CD4-positive, alpha-beta T cell treated with Interleukin-21 for 1 hour (primary cell): Measurements from ENCODE around the gene TBX1.
"Not testable (repeated sequence)": the region's sequence is repeated elsewhere in the genome, so short reads cannot be mapped to it uniquely, and the experiment has no call there.

Experiments
- DNase-seq: peaks from one replicate; pipeline ENCODE4 v3.0.0-alpha.2; 2020

TBX1 gene

GRCh38 chr22:19785461-19786263, 25.1 kb downstream of the TBX1 start:
- DNase-seq = no peak

DNA sequence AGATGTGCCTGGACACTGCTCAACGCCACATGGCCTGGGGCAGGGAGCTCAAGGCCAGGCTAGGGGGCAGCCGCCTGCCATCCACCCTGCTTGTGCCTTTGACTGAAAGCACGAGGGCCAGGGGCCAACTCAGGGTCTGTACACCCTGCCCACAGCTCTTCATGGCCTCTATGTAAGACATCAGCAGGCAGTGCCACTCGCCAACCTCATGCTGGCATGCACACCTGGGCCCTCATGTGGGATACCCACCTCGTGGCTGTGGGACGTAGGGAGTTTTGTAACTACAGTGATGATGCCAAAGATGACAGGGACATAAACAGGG, 25.6 kb downstream of the TBX1 start:
- DNase-seq = no peak

DNA sequence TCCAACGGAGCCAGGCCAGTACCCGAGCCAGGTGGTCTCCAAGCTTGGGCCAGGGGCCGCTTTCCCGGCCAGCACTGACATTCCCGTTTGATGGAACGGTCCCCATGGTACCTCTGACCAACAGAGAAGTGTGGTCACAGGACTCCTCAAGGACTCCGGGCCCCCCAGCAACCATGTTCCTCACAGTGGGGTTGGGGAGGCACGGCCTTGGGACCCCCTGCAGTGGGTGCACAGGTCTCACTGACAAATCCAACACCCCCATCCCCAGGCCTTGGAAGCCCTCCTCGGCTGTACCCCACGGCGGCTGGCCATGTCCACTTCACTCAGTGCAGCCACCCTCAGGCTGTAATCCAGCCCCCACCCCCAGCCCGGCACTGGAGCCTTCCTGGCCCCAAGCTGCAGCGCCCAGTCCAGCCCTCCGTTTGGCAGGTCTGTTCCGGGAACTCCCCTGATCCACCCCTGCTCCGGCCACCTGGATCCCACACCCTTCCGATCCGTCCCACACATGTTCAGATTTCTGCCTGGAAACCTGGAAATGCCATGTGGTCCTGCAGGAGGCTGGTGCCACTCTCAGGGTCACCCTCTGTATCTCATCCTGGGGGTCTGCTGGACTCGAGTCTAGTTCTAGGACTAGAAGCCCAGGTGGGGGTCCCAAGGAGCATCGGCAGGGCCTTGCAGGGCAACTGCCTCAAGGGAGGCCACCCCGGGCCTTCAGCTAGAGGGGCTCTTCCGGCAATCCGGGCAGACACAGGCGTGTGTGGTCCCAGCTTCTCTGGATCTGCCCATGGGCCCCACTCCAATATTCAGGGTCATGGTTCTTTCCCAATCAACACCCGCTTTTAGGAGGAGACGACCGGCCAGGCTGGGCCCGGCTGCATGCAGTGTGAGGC, 26.6 kb downstream of the TBX1 start:
- DNase-seq = no peak

DNA sequence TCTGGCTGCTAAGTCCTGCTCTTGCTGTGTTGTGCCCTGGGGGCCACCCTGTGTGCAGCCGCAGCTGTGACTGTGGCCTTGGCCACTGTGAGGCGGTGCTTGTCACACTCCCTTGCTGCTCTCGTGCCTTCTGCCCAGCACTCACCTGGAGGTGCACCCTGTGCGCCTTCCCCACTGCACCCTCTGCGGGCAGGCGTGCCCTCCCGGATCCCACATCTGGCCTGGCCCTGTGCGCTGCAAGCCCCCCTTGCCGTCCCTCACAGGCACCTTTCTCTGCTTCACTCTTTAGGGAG, 27.2 kb downstream of the TBX1 start:
- no peak for DNase-seq

DNA sequence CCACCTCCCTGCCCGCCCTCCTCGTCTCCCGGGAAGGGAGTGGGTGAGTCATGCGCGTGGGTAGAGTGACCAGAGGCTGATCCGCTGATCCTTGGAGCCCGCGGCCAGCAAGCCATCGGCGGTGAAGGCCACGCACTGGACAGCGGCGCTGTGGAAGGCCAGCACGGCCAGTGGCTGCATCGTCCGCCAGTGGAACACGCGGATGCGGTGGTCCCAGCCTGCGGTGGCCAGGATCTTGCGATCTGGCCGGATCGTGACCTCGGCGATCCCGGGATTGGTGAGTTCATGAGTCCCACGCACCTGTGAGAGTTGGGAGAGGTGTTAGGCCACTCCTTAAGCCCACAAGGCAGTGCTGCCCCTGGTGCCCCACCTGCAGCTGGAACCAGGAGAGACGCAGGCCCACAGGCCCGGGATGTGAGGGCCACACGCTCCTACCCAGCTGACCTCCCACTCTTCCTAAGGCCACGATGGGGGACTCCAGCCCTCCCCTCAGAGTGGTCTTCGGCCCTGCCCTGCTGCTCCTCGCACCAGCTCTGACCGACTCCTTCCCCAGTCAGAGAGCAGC, 28.2 kb downstream of the TBX1 start:
- no peak for DNase-seq

GRCh38 chr22:19789406-19789805, 28.8 kb downstream of the TBX1 start:
- DNase-seq = no peak

GRCh38 chr22:19789828-19790227, 29.2 kb downstream of the TBX1 start:
- DNase-seq = no peak

- DNase-seq = no peak
Observed at GRCh38 chr22:19791243-19791642, 30.7 kb downstream of the TBX1 start.

DNA sequence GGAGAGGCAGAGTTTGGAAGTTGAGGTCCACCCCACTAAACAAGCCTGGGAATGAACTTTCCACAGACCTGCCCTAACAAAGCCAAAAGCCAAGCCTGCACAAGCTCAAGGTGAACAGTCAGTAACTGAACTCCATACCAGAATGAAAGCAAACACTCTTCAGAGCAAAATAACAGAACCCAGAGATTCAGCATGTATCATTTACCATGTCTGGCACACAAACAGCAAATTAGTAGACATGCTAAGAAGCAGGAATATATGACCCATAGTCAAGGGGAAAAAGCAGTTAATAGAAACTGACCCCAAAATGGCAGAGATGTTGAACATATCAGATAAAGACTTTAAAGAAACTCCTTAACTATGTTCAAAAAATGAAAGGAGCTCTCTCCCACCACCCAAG, 31.3 kb downstream of the TBX1 start:
- DNase-seq = no peak

- not testable (repeated sequence) for DNase-seq
Observed at GRCh38 chr22:19792383-19792896, 31.9 kb downstream of the TBX1 start.

GRCh38 chr22:19793161-19793560, 32.6 kb downstream of the TBX1 start:
- no peak for DNase-seq

DNA sequence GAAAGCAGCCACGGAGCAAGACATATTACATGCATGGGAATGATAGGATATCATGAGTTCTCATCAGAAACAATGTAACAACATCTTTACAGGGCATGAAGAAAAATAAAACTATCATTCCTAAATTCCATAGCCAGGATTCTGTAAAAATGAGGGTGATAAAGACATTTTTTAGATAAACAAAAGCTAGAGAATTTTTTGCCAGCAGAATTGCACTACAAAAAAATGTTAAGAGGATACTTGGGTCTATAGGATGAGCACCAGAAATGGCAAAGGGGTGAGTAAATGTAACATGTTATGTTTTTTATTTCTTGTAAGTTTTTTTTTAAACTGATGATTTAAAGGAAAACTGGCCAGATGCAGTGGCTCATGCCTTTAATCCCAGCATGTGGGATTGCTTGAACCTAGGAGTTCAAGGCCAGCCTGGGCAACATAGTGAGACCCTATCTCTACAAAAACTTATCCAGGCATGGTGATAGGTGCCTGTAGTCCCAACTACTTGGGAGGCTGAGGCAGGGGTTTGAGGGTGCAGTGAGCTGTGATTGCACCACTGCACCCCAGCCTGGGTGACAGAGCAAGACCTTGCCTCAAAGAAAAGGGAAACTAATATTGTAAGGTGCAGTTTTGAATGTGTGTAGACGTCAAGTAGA, 33.2 kb downstream of the TBX1 start:
- DNase-seq = no peak

DNA sequence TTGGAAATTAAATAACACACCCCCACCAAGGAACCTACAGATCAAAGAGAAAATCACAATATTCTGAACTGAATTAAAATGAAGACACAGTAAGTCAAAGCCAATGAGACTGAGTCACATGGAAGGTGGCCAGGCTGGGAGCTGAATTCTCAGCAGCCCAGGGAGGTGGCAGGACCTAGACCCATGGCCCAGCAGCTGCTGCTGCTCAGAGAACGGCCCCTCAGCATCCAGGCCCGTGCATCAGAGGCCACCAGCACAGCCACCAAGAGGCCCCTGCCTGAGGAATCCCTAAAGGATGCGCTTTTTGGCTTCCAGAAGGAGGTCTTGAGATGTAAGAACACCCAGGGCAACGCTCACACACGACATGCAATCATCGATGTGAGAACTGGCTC, 35.0 kb downstream of the TBX1 start:
- DNase-seq = no peak

DNA sequence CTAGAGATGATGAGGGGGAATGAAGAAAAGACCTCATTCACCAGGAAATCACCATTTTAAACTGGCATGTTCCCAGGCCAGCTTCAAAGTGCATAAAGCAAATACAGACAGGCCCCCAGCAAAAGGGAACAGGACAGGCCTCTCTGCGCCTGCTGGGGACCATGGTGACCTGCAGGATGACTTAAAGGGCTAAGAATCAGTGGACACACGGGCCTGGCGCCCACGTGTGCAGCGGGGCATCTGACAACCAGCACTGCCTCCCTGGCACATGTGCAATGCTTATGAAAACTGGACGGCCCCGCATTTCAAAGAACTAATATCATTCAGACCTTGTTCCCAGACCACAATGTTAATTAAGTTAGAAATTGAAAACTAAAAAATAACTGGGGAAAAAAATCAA, 35.6 kb downstream of the TBX1 start:
- no peak for DNase-seq

DNA sequence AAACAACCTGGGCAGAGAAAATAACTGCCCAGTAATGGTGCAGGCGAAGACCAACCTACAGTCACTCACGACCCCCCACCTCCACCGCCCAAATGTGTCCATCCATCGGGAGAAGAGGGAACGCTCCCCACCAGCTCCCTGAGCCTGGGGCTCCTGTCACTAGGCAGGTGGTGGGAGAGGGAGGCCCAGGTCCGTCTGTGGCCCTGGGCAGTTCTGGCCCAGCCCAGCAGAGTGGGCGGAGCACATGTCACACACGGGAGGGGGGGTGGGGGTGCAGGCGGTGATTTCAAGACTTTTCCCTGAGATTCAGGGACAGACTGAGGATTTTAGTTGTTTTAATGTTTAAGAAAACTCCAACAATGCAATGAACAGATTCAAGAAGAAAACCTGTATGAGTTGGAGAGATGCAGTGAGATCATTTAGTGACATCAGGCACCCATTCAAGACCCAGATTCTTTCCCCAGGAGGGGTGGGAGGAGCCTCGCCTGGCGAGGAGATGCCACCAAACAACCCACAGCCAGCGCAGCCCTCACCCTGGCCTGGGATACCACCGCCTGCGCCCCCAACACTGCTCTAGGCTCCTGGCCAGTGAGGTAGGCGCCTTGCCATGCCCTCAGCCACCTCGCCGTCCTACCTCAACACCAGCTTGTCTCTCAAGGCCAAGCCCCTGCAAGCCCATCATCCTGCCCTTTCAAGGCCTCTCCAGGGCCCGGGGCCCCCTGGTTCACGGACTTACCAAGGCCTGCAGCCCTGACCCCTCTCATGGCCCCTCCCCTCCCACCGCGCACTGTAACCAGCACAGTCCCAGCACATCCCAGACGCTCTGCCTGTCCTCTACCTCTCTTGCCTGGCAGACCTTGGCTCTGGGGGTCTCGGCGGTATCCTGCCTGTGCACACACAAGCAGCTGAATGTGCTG, 36.8 kb downstream of the TBX1 start:
- DNase-seq = no peak

- no peak for DNase-seq
Observed at GRCh38 chr22:19798003-19798665, 37.6 kb downstream of the TBX1 start.

DNA sequence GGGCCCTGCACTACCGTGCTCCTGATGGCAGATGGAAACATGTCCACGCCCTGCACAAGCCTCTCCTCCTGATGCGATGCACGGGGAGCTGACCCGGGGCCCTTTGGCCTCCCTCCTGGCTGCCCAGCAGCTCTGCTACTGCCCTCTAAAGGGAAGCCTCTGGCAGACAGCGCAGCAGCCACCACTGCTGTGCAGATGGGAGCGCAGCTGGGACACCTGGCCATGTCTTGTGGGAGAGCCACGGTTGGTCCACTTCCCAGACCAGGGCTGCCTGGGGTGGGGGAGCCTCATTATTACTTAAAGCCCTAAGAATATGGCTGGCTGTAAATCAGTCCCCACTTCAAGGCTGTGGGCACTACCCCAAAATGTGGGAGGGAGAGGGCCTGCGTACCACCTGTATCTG, 38.3 kb downstream of the TBX1 start:
- no peak for DNase-seq

- no peak for DNase-seq
Observed at GRCh38 chr22:19799322-19800190, 39.0 kb downstream of the TBX1 start.

- DNase-seq = no peak
Observed at GRCh38 chr22:19800306-19800705, 39.7 kb downstream of the TBX1 start.

DNA sequence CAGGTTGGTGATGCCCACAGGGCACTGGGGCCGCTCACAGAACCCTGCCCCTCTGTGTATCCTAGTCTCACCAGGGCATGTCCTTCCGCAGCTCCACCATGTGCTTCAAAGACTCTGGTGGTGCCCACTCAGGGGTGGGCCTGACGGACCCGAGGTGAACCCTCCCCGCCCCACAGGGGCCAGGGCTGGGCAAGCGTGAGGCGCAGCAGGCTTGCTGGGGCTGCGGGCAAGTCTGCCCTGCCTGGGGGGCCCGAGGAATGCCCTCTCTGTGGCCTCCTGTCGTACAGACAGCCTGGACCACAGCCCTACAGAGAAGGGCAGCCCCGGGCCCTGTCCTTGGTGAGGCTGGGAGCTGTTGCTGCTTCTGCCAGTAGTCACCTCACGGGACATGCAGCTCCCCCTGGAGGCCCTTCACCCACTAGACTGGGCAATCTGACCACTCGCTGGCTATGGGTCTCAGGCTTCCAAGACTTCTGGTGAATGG, 40.2 kb downstream of the TBX1 start:
- DNase-seq = no peak
